CD4-positive, alpha-beta memory T cell (primary cell): ENCODE results near the gene SPRN. TPM values are rescaled to one million over a fixed set of nuclear protein-coding genes. Genes with fewer than 3 reads are reported as not detected.
"Not testable (repeated sequence)": the region's sequence is repeated elsewhere in the genome, so short reads cannot be mapped to it uniquely, and the experiment has no call there.

Experiments used
- CTCF ChIA-PET: fragments of 350-600 bp; sonication (Branson Sonifier 250); formaldehyde crosslinking; loops from one replicate; lab custom pipeline; 2021; ENCODE audit warnings: inconsistent platforms; ENCODE audit not compliant: partially characterized antibody; lab: Charles Lee
- POLR2A ChIA-PET: fragments of 350-600 bp; sonication (Branson Sonifier 250); formaldehyde crosslinking; loops from one replicate; lab custom pipeline; 2021; ENCODE audit not compliant: partially characterized antibody; lab: Charles Lee
- DNase-seq, 5 donors: peaks; one replicate each; pipeline versions ENCODE4 v3.0.0 to v3.0.0-alpha.2; 2020 to 2022; ENCODE audit warnings: mixed read lengths in 1 of 5
- H3K27ac ChIP-seq: one replicate; pipeline ENCODE4 v1.7.0; 2013; ENCODE audit warnings: low read depth, low read length
- H3K27me3 ChIP-seq: 2 replicates; pipeline ENCODE4 v1.7.0; 2013; ENCODE audit warnings: mild to moderate bottlenecking, low read length, moderate library complexity; ENCODE audit not compliant: insufficient read depth
- H3K36me3 ChIP-seq: 2 replicates; pipeline ENCODE4 v1.7.0; 2013; ENCODE audit warnings: mild to moderate bottlenecking, low read length, moderate library complexity; ENCODE audit not compliant: insufficient read depth
- H3K4me1 ChIP-seq: 2 replicates; pipeline ENCODE4 v1.7.0; 2013; ENCODE audit warnings: mild to moderate bottlenecking, low read length, moderate library complexity; ENCODE audit not compliant: insufficient read depth
- H3K4me3 ChIP-seq, 2 donors: one replicate each; pipeline ENCODE4 v1.7.0; 2013; ENCODE audit warnings: low read length in 2 of 2, mild to moderate bottlenecking in 1 of 2
- H3K9me3 ChIP-seq, 2 donors: one replicate each; pipeline ENCODE4 v1.7.0; 2013; ENCODE audit warnings: low read length in 2 of 2, control low read depth in 1 of 2; ENCODE audit not compliant: control insufficient read depth in 1 of 2
- H3K27ac Mint-ChIP-seq, 7 donors: one replicate each; pipeline ENCODE4 v1.8.0; 2020 to 2021; ENCODE audit warnings: mixed read lengths in 7 of 7, mild to moderate bottlenecking in 6 of 7, inconsistent platforms in 3 of 7, moderate library complexity in 3 of 7
- H3K27me3 Mint-ChIP-seq, 2 donors: one replicate each; pipeline ENCODE4 v1.8.0; 2020 to 2021; ENCODE audit warnings: mixed read lengths in 2 of 2
- H3K36me3 Mint-ChIP-seq, 2 donors: one replicate each; pipeline ENCODE4 v1.8.0; 2020 to 2021; ENCODE audit warnings: mixed read lengths in 2 of 2, inconsistent platforms in 1 of 2, mild to moderate bottlenecking in 1 of 2
- H3K4me1 Mint-ChIP-seq, 4 donors: one replicate each; pipeline ENCODE4 v1.8.0; 2020 to 2021; ENCODE audit warnings: mixed read lengths in 4 of 4, mild to moderate bottlenecking in 1 of 4
- H3K4me3 Mint-ChIP-seq, 8 donors: one replicate each; pipeline ENCODE4 v1.8.0; 2020 to 2021; ENCODE audit warnings: mixed read lengths in 8 of 8, mild to moderate bottlenecking in 7 of 8, moderate library complexity in 6 of 8, inconsistent platforms in 3 of 8
- H3K9me3 Mint-ChIP-seq, 8 donors: one replicate each; pipeline ENCODE4 v1.8.0; 2020 to 2021; ENCODE audit warnings: mixed read lengths in 8 of 8, mild to moderate bottlenecking in 5 of 8, inconsistent platforms in 3 of 8, moderate library complexity in 1 of 8
- intact Hi-C: fragments of 100-400 bp; cut with micrococcal nuclease; formaldehyde crosslinking; loops from one replicate; pipeline ENCODE4 v1.15.1; 2023
- polyA plus RNA-seq, 2 donors: library from polyadenylated mRNA; unstranded; fragments of 300-500 nt; fragmentation: Illumina TruSeq; gene quantifications; one replicate each; pipeline ENCODE4 v1.2.3, GENCODE V29; 2021
- total RNA-seq, 2 experiments: library from RNA; stranded (reverse); gene quantifications; one replicate each; pipeline ENCODE4 v1.2.3, GENCODE V29; 2021

SPRN gene
- total and polyA plus RNA-seq, 4 experiments from 2014 or later = 0.14 to 0.26 TPM; not detected in 2

DNA sequence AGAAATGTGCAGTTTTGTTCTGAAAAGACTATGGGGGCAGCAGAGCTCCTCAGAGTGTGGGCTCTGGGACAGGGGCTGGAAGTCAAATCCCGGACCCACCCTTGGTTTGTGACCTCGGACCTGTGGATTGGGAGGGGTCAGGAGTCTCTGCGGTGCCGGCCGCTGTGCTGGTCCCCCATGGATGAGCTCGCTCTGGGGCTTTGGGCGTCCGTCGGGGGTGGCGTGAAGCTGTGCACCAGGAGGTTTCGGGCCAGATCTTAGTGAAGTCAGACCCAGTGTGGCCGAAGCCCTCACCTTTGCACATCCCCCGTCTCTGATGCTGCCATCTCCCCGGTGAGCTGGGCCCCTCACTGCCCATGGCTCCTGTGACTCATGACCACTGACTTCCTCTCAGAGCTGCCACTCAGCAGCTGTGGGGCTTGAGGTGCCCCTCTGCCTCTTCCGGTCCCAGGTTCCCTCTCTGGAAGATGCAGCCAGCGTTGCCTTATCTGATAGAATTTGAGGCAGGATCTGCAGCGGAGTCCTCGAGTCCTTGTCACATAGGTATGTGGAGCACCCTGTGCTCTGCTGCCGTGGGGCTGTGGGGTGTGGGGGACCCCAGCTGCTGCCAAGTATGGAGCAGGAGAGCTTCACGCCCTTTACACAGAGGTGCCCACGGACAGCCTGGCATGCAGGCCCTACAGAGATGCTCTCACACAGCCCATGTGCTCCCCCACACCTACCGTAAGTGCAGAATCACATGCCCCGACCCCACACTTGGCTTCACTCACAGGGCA is 18.0 kb upstream of the SPRN start:
- H3K36me3 Mint-ChIP-seq = peaks cover 6 to 8% of the 10 kb centered on the region in 2 donors
- Histone ChIP-seq H3K27ac (peak overlapping the region; percentile 6), H3K27me3 (no peaks in the 10 kb centered on the region), H3K4me3 (no peak overlapping the region), H3K36me3 (no peaks in the 10 kb centered on the region), H3K4me1 (peaks cover 41% of the 10 kb centered on the region), H3K9me3 (no peaks in the 10 kb centered on the region)
- peaks cover 16 to 47% (median 37%) of the 10 kb centered on the region in 4 donors for H3K4me1 Mint-ChIP-seq
- H3K27me3 Mint-ChIP-seq = no peaks in the 10 kb centered on the region
- peak in 2 of 5 donors; percentile 18 to 66 for DNase-seq
- H3K27ac Mint-ChIP-seq = peak overlapping the region in 6 of 7 donors; percentile 67 to 83 (median 76)
- intact Hi-C loops = no loop called here
- H3K4me3 Mint-ChIP-seq = peak overlapping the region; percentile 59 to 81 (median 76)
- ChIA-PET CTCF (interaction anchor here (1.1 to 1.8 kb wide), 5 partner anchors 34 to 114 kb away, joined by 3 to 6 read pairs (median 4); no protein-coding TSS in a partner anchor), POLR2A (interaction anchor here (1.5 kb wide), 1 partner anchor 11 kb away, joined by 6 read pairs; the partner anchor contains the start of gene SCART1)
- H3K9me3 Mint-ChIP-seq = peaks cover 0 to 23% (median 9%) of the 10 kb centered on the region in 8 donors

DNA sequence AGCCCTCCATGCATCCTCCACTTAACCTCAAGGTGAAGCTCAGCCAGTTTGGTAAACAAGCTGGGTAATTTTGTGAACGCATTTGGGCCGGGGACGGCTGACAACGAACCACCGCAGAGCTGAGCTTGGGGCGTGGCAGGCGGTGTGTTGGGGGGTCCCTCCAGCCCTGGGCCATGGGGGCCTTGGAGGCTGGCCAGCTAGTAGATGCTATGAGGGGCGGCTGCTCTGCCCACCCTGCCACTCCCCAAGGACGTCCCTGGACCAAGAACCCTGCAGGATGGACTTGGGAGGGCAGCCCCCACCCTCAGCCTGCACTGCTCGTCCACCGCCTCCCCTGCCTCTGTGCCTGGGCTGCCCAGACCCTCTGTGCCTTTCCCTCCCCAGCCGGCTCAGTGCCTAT is 17.4 kb upstream of the SPRN start:
- Mint-ChIP-seq H3K9me3 (peaks cover 0 to 17% (median 3%) of the 10 kb centered on the region in 8 donors), H3K36me3 (peaks cover 3 to 8% of the 10 kb centered on the region in 2 donors), H3K4me3 (peak overlapping the region in 7 of 8 donors; percentile 75 to 81 (median 77)), H3K27ac (peak overlapping the region; percentile 55 to 85 (median 80)), H3K27me3 (peaks cover 0 to 3% of the 10 kb centered on the region in 2 donors), H3K4me1 (peaks cover 16 to 47% (median 37%) of the 10 kb centered on the region in 4 donors)
- H3K27me3 ChIP-seq = no peaks in the 10 kb centered on the region
- H3K9me3 ChIP-seq = no peaks in the 10 kb centered on the region
- ChIA-PET CTCF (interaction anchor here (1.3 to 1.8 kb wide), 4 partner anchors 34 to 114 kb away, joined by 4 to 6 read pairs (median 4); no protein-coding TSS in a partner anchor), POLR2A (interaction anchor here (0.7 to 1.5 kb wide), 2 partner anchors 11 to 33 kb away, joined by 4 to 6 read pairs; partner anchors contain the start of gene SCART1)
- H3K4me1 ChIP-seq = peaks cover 41% of the 10 kb centered on the region
- DNase-seq = peak in 1 of 5 donors; percentile 24
- no peaks in the 10 kb centered on the region for H3K36me3 ChIP-seq
- intact Hi-C loops = no loop called here
- peak overlapping the region; percentile 6 for H3K27ac ChIP-seq
- no peak overlapping the region for H3K4me3 ChIP-seq

DNA sequence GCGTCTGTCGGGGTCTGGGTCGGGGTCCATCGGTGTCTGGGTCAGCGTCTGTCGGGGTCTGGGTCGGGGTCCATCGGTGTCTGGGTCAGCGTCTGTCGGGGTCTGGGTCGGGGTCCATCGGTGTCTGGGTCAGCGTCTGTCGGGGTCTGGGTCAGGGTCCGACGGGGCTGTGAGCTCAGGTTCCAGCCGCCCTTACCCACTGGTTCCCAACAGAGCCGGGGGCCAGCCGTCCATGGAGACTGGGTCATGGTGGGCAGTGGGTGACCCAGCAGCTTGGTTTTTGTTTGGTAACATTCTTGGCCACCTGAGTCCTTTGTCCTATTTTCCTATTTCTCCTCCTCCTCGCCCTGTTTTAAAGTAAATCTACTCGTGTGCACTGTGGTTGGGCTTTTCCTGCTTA is 16.9 kb upstream of the SPRN start:
- Mint-ChIP-seq H3K4me3 (peak overlapping the region in 7 of 8 donors; percentile 36 to 81 (median 77)), H3K4me1 (peaks cover 16 to 47% (median 37%) of the 10 kb centered on the region in 4 donors), H3K9me3 (peaks cover 0 to 16% (median 0%) of the 10 kb centered on the region in 8 donors), H3K27ac (peak overlapping the region in 5 of 7 donors; percentile 53 to 85 (median 67))
- H3K9me3 ChIP-seq, H3K36me3 Mint-ChIP-seq, H3K27me3 ChIP-seq, H3K27ac ChIP-seq, H3K36me3 ChIP-seq, H3K4me3 ChIP-seq, intact Hi-C loops, DNase-seq, H3K27me3 Mint-ChIP-seq: not testable (repeated sequence)
- H3K4me1 ChIP-seq = peaks cover 41% of the 10 kb centered on the region
- POLR2A ChIA-PET = interaction anchor here (0.7 to 1.5 kb wide), 2 partner anchors 12 to 34 kb away, joined by 4 to 6 read pairs; partner anchors contain the start of gene SCART1
- CTCF ChIA-PET = interaction anchor here (1.3 to 1.8 kb wide), 4 partner anchors 35 to 113 kb away, joined by 4 to 6 read pairs (median 4); no protein-coding TSS in a partner anchor

DNA sequence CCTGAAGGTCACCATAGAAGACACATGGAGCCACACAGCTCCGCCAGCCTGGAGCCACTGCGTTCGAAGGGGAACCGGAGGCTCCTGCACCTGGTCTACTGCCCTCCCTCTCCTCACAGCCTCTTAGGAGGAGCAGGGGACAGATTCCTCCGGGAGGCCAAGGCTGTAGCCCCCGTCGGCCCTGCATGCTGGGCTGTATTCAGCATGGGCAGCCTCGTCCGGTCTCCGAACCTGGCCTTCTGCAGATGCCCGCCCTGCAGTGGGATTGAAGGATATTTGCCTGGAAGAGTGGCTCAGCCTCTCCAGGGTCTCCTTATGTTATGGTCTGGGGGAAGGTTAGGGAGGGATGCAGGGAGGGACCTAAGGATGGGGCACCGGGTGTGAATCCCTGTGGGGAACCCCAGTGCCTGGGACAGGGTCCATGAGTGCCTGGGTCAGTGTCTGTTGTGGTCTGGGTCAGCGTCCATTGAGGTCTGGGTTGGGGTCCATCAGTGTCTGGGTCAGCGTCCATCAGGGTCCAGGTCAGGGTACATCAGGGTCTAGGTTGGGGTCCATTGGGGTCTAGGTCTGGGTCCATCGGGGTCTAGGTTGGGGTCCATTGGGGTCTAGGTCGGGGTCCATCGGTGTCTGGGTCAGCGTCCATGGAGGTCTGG is 16.3 kb upstream of the SPRN start:
- Histone ChIP-seq H3K9me3 (no peaks in the 10 kb centered on the region), H3K27me3 (no peaks in the 10 kb centered on the region), H3K4me3 (no peak overlapping the region), H3K36me3 (no peaks in the 10 kb centered on the region), H3K4me1 (peaks cover 41% of the 10 kb centered on the region), H3K27ac (no peak overlapping the region)
- H3K27ac Mint-ChIP-seq = peak overlapping the region in 3 of 7 donors; percentile 10 to 56 (median 38)
- no peak for DNase-seq
- H3K9me3 Mint-ChIP-seq = peaks cover 0 to 16% (median 0%) of the 10 kb centered on the region in 8 donors
- peaks cover 4 to 7% of the 10 kb centered on the region in 2 donors for H3K27me3 Mint-ChIP-seq
- peak overlapping the region in 2 of 8 donors; percentile 20 to 30 for H3K4me3 Mint-ChIP-seq
- ChIA-PET CTCF (interaction anchor here (0.7 to 1.3 kb wide), 2 partner anchors 111 to 112 kb away, joined by 3 to 6 read pairs; no protein-coding TSS in a partner anchor), POLR2A (no interaction called here)
- intact Hi-C loops = no loop called here
- H3K36me3 Mint-ChIP-seq = peaks cover 0 to 8% of the 10 kb centered on the region in 2 donors
- peaks cover 16 to 47% (median 37%) of the 10 kb centered on the region in 4 donors for H3K4me1 Mint-ChIP-seq

DNA sequence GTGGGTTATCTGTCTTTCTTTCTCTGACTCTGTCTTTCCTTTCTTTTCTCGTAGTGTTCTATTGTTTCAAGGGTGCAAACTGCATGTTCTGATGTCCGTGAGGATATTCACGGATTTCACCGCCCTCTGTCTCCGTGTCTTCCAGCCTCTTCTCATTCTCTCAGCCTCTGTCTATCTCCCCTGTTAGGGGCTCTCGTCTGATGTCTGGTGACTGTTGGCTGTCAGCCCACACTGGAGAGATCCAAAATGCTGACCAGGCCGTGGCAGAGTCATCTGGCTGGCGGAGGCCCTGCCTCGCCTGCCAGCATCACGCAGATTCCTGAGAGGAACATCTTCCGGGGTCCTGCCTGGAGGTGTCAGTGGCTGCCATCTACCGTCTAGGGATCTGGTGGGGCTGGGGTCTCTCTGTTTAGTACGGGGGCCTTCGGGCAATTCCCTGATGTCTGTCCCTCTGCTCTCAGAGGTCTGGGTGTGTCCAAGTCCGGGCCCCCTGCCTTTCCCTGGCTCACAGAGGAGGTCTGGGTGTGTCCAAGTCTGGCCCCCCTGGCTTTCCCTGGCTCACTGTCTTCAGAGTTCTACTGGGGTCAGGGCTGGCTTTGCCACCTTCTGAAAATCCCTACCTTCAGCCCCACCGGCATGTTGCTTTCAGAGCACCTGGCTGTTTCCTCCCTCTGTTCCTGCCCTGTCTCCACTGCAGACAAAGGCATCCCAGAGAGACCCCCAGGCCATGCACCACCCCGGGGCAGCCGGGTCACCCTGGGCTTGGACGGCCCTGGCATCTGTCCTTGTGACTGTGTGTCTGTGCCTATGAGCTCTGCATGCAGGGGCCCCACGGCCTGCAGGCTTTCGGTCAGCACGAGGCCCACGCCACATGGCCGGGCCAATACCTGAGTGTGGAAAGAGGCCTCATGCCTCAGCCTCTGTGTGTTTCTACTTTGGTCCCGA is 15.4 kb upstream of the SPRN start:
- ChIA-PET CTCF (interaction anchor here (0.7 to 3.9 kb wide), 9 partner anchors 9 to 168 kb away, joined by 3 to 22 read pairs (median 5); partner anchors contain the start of gene SCART1), POLR2A (interaction anchor here (1.0 to 1.1 kb wide), 3 partner anchors 32 to 80 kb away, joined by 3 read pairs; no protein-coding TSS in a partner anchor)
- Histone ChIP-seq H3K4me1 (peaks cover 41% of the 10 kb centered on the region), H3K9me3 (no peaks in the 10 kb centered on the region), H3K27me3 (no peaks in the 10 kb centered on the region), H3K27ac (no peak overlapping the region), H3K36me3 (no peaks in the 10 kb centered on the region), H3K4me3 (no peak overlapping the region)
- peak overlapping the region in 5 of 8 donors; percentile 0 to 39 (median 21) for H3K4me3 Mint-ChIP-seq
- peaks cover 4 to 7% of the 10 kb centered on the region in 2 donors for H3K27me3 Mint-ChIP-seq
- H3K36me3 Mint-ChIP-seq = peaks cover 0 to 5% of the 10 kb centered on the region in 2 donors
- H3K9me3 Mint-ChIP-seq = peaks cover 0 to 7% (median 0%) of the 10 kb centered on the region in 8 donors
- H3K27ac Mint-ChIP-seq = peak overlapping the region in 5 of 7 donors; percentile 8 to 66 (median 36)
- peaks cover 16 to 47% (median 37%) of the 10 kb centered on the region in 4 donors for H3K4me1 Mint-ChIP-seq
- intact Hi-C loops = loop anchor here (2.0 kb wide), 3 partner anchors 35 to 81 kb away; no protein-coding TSS in a partner anchor
- DNase-seq = no peak
